ENCODE results near the gene PRRC2B. TPM values are rescaled to one million over a fixed set of nuclear protein-coding genes. Genes with fewer than 3 reads are reported as not detected.

Gene PRRC2B
- total and polyA plus RNA-seq, 2 of the 8 experiments (the other 6 are each of a cell fraction or from before 2014, with no cell fraction given): 37.3 to 249 TPM

DNA sequence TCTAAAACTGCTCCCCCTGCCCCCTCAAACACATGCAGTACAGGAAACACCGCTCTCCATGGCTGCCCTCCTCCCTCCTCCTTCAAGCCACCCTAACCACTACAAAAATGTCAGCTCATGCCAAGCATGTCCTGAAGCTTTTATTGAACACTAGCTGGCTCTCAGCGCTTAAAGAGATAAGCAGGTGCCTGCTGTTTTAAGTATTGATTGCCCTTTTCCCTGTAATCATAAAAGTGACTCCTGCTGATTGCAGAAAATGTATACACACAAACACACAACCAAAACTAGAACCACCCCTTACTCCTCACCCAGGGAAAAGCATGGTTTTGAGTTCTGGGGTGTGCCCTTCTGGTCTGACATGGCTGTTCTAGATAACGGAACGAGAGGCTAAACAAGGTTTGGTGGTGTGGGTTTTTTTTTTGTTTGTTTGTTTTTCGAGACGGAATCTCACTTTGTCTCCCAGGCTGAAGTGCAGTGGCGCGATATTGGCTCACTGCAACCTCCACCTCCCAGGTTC lies 140.9 kb downstream of the PRRC2B start (continued):
- no peak for TF ChIP-seq RNF2 (IDR thresholded peaks at IDR 0.05; ENCODE audit: borderline replicate concordance, low read depth, low read length, missing control alignments, poor library complexity, severe bottlenecking)
- TF ChIP-seq SP1 (IDR thresholded peaks at IDR 0.05; ENCODE audit: low read depth, low read length): no peak

All from H1 (cell line).